ENCODE data around the gene TWIST2.

Gene TWIST2

DNA sequence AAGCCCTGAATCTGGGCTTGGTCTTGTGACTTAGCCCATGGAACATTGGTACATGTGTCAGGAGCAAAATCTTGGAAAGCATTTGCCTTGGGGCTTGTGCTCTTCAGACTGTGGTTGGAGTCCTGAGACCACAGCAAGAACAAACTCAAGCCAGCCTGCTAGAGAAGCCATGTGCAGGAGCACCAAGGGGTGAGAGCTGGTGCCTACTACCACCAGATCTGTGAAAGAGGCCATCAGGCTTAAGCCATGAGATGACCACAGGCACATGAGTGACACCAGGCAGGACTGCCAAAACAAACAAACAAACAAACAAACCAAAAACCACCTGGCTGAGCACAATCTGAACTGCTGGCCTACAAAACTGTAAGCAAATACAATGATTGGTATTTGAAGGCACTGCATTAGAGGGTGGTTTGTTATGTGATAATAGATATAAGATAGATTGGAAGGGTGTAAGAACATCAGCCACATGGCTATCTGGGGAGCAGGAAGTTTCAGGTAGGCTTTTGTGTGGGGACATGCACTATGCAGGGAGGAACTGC is 9.0 kb upstream of the TWIST2 start:
- Mint-ChIP-seq H3K9me3 (peaks cover 2% of the 10 kb centered on the region), H3K4me3 (no peak overlapping the region), H3K27ac (no peak overlapping the region), H3K27me3 (ENCODE audit: low read depth) (peaks cover 76% of the 10 kb centered on the region), H3K36me3 (ENCODE audit: low read depth) (no peaks in the 10 kb centered on the region), H3K4me1 (no peaks in the 10 kb centered on the region)
- TF ChIP-seq, protein P1, sequence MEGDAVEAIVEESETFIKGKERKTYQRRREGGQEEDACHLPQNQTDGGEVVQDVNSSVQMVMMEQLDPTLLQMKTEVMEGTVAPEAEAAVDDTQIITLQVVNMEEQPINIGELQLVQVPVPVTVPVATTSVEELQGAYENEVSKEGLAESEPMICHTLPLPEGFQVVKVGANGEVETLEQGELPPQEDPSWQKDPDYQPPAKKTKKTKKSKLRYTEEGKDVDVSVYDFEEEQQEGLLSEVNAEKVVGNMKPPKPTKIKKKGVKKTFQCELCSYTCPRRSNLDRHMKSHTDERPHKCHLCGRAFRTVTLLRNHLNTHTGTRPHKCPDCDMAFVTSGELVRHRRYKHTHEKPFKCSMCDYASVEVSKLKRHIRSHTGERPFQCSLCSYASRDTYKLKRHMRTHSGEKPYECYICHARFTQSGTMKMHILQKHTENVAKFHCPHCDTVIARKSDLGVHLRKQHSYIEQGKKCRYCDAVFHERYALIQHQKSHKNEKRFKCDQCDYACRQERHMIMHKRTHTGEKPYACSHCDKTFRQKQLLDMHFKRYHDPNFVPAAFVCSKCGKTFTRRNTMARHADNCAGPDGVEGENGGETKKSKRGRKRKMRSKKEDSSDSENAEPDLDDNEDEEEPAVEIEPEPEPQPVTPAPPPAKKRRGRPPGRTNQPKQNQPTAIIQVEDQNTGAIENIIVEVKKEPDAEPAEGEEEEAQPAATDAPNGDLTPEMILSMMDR (IDR thresholded peaks at IDR 0.05; ENCODE audit: unreplicated experiment in 3 of 3): no peak

DNA sequence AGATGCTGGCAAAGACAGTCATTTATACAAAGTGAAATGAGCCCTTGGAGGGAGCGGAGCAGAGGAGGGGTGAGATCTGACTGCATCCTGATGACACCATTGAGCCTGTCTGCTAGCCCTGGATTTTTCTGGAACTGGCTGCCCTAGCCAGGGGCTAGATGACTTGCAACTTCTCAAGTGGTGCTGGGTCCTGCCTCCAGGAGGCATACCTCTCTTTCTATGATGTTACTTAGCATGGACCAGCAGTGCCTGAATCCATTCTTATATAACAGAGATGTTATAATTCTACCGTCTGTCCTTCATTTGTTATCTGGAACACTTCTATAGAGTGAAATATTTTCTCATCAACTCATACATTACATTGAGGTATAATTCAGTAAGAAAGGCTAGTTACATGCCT is 8.5 kb upstream of the TWIST2 start:
- H3K9me3 Mint-ChIP-seq: peaks cover 2% of the 10 kb centered on the region
- peaks cover 77% of the 10 kb centered on the region for H3K27me3 Mint-ChIP-seq (ENCODE audit: low read depth)
- no peaks in the 10 kb centered on the region for H3K4me1 Mint-ChIP-seq
- TF ChIP-seq, protein P1 (IDR thresholded peaks at IDR 0.05; ENCODE audit: unreplicated experiment in 3 of 3): no peak
- no peak overlapping the region for H3K4me3 Mint-ChIP-seq
- H3K27ac Mint-ChIP-seq: no peak overlapping the region
- no peaks in the 10 kb centered on the region for H3K36me3 Mint-ChIP-seq (ENCODE audit: low read depth)

DNA sequence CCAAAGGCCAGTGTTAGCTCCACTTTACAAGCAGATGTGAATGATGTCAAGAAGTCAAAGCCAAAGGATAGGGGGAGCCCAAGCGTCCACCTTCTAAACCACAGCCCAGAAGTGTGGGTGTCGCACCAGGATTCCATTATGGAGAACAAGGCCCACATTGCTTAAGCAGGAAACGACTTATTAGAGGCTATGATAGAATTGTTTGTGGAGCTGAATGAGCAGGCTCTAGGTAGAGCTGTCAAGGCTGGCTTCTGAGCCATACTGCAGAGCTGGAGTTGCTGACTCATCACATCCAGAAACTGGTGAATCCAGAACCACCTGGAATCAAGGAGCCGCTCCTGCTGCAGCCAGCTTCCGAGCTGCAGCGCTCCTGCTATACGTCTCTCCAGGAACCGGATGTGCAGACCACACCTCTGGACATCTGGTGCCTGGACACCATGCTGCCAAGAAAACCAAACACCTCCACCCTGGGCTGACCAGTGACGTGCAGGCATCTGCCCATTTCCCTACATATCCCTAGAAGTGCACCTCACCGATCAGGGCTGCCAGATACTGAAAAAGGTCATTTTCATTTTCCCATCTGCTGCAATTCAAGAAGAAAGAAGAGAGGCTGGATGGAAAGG is 6.2 kb upstream of the TWIST2 start:
- Mint-ChIP-seq H3K4me3 (no peak overlapping the region), H3K27me3 (ENCODE audit: low read depth) (peaks cover 85% of the 10 kb centered on the region), H3K9me3 (peaks cover 2% of the 10 kb centered on the region), H3K4me1 (peaks cover 5% of the 10 kb centered on the region), H3K36me3 (ENCODE audit: low read depth) (no peaks in the 10 kb centered on the region), H3K27ac (no peak overlapping the region)
- TF ChIP-seq, protein P1 (IDR thresholded peaks at IDR 0.05; ENCODE audit: unreplicated experiment in 3 of 3): no peak

DNA sequence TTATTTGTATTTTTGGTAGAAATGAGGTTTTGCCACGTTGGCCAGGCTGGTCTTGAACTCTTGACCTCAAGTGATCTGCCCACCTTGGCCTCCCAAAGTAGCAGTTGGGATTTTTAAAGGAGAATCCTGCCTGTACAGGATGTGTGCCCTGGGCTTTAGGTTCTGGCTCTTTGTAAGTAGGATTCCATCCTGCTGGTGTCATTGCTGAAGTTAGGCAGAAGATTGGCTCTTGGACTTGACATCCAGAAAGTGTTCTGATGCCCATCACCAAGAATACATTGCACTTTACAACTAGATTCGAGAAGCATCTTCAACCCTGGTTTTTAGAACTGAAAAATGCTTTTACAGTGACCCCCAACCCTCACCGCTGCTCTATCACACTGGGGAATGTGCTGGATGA is 4.4 kb upstream of the TWIST2 start:
- H3K27me3 Mint-ChIP-seq (ENCODE audit: low read depth): peaks cover 85% of the 10 kb centered on the region
- no peak overlapping the region for H3K27ac Mint-ChIP-seq
- H3K4me3 Mint-ChIP-seq: no peak overlapping the region
- H3K9me3 Mint-ChIP-seq: peaks cover 2% of the 10 kb centered on the region
- TF ChIP-seq, protein P1 (IDR thresholded peaks at IDR 0.05; ENCODE audit: unreplicated experiment in 3 of 3): no peak
- H3K36me3 Mint-ChIP-seq (ENCODE audit: low read depth): no peaks in the 10 kb centered on the region
- H3K4me1 Mint-ChIP-seq: peaks cover 5% of the 10 kb centered on the region

DNA sequence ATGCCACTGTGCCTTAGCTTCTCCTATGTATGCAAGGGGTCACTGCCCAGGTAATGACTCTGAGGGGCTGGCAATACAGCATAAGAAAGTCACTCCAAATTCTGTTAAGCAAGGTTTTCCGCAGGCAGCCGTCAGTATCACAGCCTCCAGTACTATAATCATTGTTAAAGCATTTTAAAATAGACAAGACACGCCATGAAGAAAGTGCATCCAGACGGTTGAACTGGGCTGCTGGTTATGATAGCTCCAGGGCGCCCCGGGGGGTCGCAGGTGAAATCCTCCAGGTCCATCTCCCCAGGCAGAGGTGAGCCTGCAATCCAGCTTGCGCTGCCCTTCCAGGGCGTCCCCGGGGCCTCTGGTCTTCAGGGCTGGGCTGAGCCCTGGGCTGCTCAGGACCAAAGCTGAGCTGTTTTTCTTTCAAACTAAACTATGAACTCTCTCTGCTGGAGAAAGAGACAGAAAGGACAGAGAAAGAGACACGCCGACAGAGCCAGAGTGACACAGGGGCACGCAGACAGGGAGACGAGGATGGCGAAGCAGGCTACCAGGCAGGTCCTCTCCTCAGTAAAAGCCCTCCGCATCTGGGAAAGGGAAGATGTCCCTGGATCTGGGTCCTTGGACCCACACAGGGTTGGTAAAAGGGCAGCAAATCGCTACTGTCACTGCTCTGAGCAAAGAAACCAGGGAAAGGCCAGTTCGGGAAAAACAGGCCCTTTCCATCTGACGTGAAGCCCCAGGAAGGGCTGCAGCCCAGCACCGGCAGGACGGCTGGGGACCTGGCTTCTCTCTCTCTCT is 2.1 kb upstream of the TWIST2 start:
- Mint-ChIP-seq H3K27me3 (ENCODE audit: low read depth) (peaks cover 84% of the 10 kb centered on the region), H3K36me3 (ENCODE audit: low read depth) (no peaks in the 10 kb centered on the region), H3K4me3 (peak overlapping the region; percentile 77 to 84 (median 82)), H3K9me3 (no peaks in the 10 kb centered on the region), H3K27ac (peak overlapping the region; percentile 79 to 92 (median 88)), H3K4me1 (peaks cover 5% of the 10 kb centered on the region)
- TF ChIP-seq, protein P1 (IDR thresholded peaks at IDR 0.05; ENCODE audit: unreplicated experiment in 3 of 3): no peak
